ENCODE data around the gene ATAD3C.

- no peak for TF ChIP-seq ZBTB10 (tag by site-specific recombination; IDR thresholded peaks at IDR 0.05)
- TF ChIP-seq CTCF (tag by site-specific recombination; IDR thresholded peaks at IDR 0.05), result no peak
- no peak for TF ChIP-seq ZNF623 (tag by site-specific recombination; IDR thresholded peaks at IDR 0.05)
- no peak for TF ChIP-seq SP7 (tag by site-specific recombination; IDR thresholded peaks at IDR 0.05)
- TF ChIP-seq, protein P1, sequence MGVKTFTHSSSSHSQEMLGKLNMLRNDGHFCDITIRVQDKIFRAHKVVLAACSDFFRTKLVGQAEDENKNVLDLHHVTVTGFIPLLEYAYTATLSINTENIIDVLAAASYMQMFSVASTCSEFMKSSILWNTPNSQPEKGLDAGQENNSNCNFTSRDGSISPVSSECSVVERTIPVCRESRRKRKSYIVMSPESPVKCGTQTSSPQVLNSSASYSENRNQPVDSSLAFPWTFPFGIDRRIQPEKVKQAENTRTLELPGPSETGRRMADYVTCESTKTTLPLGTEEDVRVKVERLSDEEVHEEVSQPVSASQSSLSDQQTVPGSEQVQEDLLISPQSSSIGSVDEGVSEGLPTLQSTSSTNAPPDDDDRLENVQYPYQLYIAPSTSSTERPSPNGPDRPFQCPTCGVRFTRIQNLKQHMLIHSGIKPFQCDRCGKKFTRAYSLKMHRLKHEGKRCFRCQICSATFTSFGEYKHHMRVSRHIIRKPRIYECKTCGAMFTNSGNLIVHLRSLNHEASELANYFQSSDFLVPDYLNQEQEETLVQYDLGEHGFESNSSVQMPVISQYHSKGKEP (tag by site-specific recombination; IDR thresholded peaks at IDR 0.05), result no peak
Measured at GRCh38 chr1:1401457-1402010, 48.0 kb upstream of the ATAD3C start.

All from HEK293 (cell line).